ENCODE data around the gene THAP5.

- TF ChIP-seq CTCF (IDR thresholded peaks at IDR 0.05; ENCODE audit: low read depth, low read length): no peak
- no peak for TF ChIP-seq POLR2A (IDR thresholded peaks at IDR 0.05; ENCODE audit: extremely low read depth, insufficient read length)
Measured at GRCh38 chr7:108598914-108599580, 29.5 kb upstream of the THAP5 start.

All from NB4 (cell line).